GM12874 (cell line): ENCODE measurements around the gene WNT10A.

Source experiments
- CTCF ChIP-seq: IDR thresholded peaks from 2 replicates; pipeline ENCODE4 v1.5.1; 2011; ENCODE audit warnings: low read depth, mild to moderate bottlenecking, control low read depth, low read length, moderate library complexity; ENCODE audit not compliant: insufficient read depth

Gene WNT10A

GRCh38 chr2:218880102-218880858 lies at the start of gene WNT10A:
Gene WNT10A, plus strand, starts transcription at chr2:218880852. Its CDS starts 144 bp downstream, at chr2:218880996.
- TF ChIP-seq CTCF, result no peak

GRCh38 chr2:218831378-218831990 lies 49.2 kb upstream of the WNT10A start, which contains the start of gene PRKAG3:
Gene PRKAG3, minus strand, starts transcription at chr2:218831803.
- TF ChIP-seq CTCF, result no peak

- no peak for TF ChIP-seq CTCF
These were observed 48.6 kb upstream of the WNT10A start for GRCh38 chr2:218832081-218832480.

GRCh38 chr2:218832520-218832919 lies 48.1 kb upstream of the WNT10A start:
- TF ChIP-seq CTCF, result no peak

GRCh38 chr2:218833023-218833609 lies 47.5 kb upstream of the WNT10A start:
- no peak for TF ChIP-seq CTCF

GRCh38 chr2:218834685-218835084 lies 46.0 kb upstream of the WNT10A start:
- TF ChIP-seq CTCF, result no peak

GRCh38 chr2:218837495-218837894 lies 43.2 kb upstream of the WNT10A start:
- TF ChIP-seq CTCF, result no peak
